HT1080 (cell line): ENCODE data around the gene PTPRN. TPM values are rescaled to one million over a fixed set of nuclear protein-coding genes. Genes with fewer than 3 reads are reported as not detected.

Experiments used
- DNase-seq: peaks from one replicate; pipeline ENCODE4 v3.0.0-alpha.2; 2015; ENCODE audit warnings: low read depth
- small RNA-seq: library from RNA; depleted of rRNA; stranded (forward); fragments of <200 nt; gene quantifications from one replicate; pipeline ENCODE3, GENCODE V24; 2014
- total RNA-seq: library from RNA; depleted of rRNA; stranded (reverse); fragments of >200 nt; shearing (Covaris generic); gene quantifications from 2 replicates; pipeline ENCODE4 v1.2.3, GENCODE V29; 2014; rRNA removed

Gene PTPRN
- total RNA-seq, 1 experiment from 2014 or later: 11.2 TPM

DNA sequence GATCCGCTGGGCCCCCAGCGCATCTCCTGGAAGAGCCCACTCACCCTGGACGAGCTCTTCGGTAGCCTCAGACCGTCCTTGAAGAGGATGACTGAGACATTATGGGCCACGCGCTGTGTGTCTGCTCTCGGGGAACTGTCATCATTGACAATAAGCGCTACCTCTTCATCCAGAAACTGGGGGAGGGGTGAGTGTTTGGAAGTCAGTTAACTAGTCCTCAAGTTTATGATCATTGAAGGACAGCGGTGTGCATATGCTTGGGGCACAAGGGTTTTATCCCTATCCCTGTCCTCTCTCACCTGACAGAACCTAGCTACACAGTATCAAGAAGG lies 63.3 kb downstream of the PTPRN start:
- DNase-seq: no peak

DNA sequence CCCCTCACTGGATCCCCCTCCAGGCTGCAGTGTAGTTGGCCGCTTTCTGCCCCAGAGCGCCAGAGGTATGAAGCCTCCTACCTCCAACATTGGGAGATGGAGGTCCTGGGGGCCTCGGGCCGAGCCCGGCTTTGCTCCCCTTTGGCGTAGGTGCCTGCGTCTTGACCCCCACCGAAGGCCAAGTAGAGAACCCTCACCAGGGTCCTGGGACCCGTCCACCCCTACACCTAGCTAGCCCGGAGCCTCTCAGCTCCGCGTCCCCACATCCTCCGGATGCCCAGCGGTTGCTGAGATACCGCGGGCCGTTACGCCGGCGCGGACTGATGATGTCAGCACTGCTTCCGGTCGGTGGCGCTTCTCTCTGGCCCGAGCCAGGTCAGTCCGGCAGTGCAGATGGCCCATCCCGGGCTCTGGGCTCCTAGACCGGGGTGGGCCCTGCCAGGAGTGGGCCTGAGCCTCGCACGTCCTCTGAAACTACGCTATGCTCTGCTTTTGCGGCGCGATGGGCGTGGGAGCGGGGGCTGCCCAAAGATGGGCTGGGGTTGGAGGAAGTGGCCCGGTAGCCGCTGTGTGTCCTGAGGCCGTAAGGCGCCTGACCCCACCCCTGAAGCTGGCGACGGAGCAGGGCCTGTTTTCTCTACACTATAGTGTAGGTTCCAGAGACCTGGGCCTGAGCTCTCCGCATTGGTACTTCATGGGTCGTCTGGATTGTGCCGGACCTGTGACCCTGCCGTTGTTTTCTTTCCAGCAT lies 63.9 kb downstream of the PTPRN start, which contains the start of the genes GLB1L and STK16:
GLB1L (minus strand) TSS at position 297 of the 751 bp plus-strand sequence. CDS start 1,871 bp downstream, outside the sequence.
STK16 (plus strand) TSS at position 332 of the 751 bp plus-strand sequence. CDS start 521 bp downstream, outside the sequence.
- peak; percentile 91 for DNase-seq

DNA sequence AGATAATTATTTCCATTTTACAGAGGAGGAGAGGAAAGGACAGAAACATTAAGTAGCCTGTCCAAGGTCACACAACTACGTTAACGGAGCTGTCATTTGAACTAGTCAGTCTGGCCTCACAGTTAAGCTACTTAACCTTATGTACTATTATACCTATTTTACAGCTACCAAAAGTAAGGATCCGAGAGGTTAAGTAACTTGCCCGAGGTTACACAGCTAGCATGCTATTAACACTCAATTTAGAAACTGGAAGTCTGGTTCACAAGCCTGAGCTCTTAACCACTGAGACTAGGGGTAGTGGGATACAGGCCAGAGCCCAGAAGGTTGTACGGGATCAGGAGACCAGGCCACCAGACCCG lies 64.4 kb downstream of the PTPRN start:
- DNase-seq: no peak

DNA sequence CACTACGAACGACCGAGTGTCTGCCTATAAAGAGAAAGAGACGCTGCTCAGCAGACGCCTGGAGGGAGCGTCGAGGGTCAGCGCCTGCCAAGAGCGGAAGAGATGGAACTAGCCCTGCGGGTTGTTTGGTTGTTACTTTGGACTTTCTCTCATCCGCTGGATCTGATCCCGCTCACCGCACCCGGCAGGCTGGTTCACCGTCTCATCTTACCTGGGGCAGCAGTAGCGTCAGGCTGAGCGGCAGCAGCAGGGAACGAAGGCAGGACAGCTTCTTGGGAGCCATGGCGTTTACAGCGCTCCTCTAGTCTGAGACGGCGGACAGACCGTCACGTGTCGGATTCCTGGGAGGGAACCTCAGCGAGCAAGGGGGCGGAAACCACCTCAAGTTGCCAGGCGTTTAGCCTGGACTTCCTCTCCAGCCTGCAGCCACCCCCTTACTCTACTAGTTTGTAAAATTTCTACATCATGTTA lies 65.9 kb downstream of the PTPRN start:
- no peak for DNase-seq

Small RNAs within 50 kb of the gene (small RNA-seq; reads per million reads assigned to genes)
- gene AC053503.3 (not detected), gene MIR153-1 (0.07 reads per million)

Other genes starting within 250 kb of the PTPRN start
- not detected in 2 replicates for gene IHH, start 248.5 kb downstream of the PTPRN start, total RNA-seq
- 17.4 and 22.6 TPM in 2 replicates for gene NHEJ1, start 148.6 kb downstream of the PTPRN start, total RNA-seq
- 0.47 and 0.76 TPM in 2 replicates for gene SLC23A3, start 139.4 kb downstream of the PTPRN start, total RNA-seq
- 20.8 and 23.3 TPM in 2 replicates for gene CNPPD1, start 132.5 kb downstream of the PTPRN start, total RNA-seq
- 59.6 and 69.9 TPM in 2 replicates for gene RETREG2, start 131.1 kb downstream of the PTPRN start, total RNA-seq
- gene ZFAND2B, start 102.6 kb downstream of the PTPRN start, total RNA-seq: 43.2 and 43.8 TPM in 2 replicates
- 21.4 and 25.5 TPM in 2 replicates for gene ABCB6, start 90.4 kb downstream of the PTPRN start, total RNA-seq
- 37.1 and 47.1 TPM in 2 replicates for gene ATG9A, start 79.8 kb downstream of the PTPRN start, total RNA-seq
- 24.8 and 27.0 TPM in 2 replicates for gene ANKZF1, start 79.6 kb downstream of the PTPRN start, total RNA-seq
- 7.3 and 8.4 TPM in 2 replicates for gene GLB1L, start 64.0 kb downstream of the PTPRN start, total RNA-seq
- 19.6 and 20.4 TPM in 2 replicates for gene STK16, start 63.9 kb downstream of the PTPRN start, total RNA-seq
- gene TUBA4B, start 56.2 kb downstream of the PTPRN start, total RNA-seq: 0.14 TPM in 1 of 2 replicates, not detected in the other
- 140 and 154 TPM in 2 replicates for gene TUBA4A, start 55.5 kb downstream of the PTPRN start, total RNA-seq
- 11.5 and 13.8 TPM in 2 replicates for gene DNAJB2, start 30.0 kb downstream of the PTPRN start, total RNA-seq
- gene RESP18, start 23.3 kb upstream of the PTPRN start, total RNA-seq: not detected in 2 replicates
- 77.0 and 94.9 TPM in 2 replicates for gene DNPEP, start 78.5 kb upstream of the PTPRN start, total RNA-seq
- not detected in 2 replicates for gene DES, start 109.0 kb upstream of the PTPRN start, total RNA-seq
- 20.6 and 23.0 TPM in 2 replicates for gene SPEG, start 125.4 kb upstream of the PTPRN start, total RNA-seq
- gene GMPPA, start 189.5 kb upstream of the PTPRN start, total RNA-seq: 40.0 and 47.8 TPM in 2 replicates
- not detected in 2 replicates for gene ASIC4, start 205.1 kb upstream of the PTPRN start, total RNA-seq
- 126 and 132 TPM in 2 replicates for gene CHPF, start 234.4 kb upstream of the PTPRN start, total RNA-seq
- gene TMEM198, start 234.6 kb upstream of the PTPRN start, total RNA-seq: 1.8 and 2.0 TPM in 2 replicates